Hepatocyte (in vitro differentiated cells): ENCODE measurements around the gene WASF2.

Source experiments
- CTCF ChIP-seq: fragments of 200-600 bp; sonication (generic); IDR thresholded peaks from 2 replicates; pipeline ENCODE4 v1.5.1; 2016; ENCODE audit warnings: antibody characterized with exemption, mild to moderate bottlenecking; ENCODE audit not compliant: poor library complexity
- EZH2 ChIP-seq: fragments of 200-600 bp; sonication (generic); IDR thresholded peaks from 2 replicates; pipeline ENCODE4 v1.6.1; 2016; ENCODE audit warnings: antibody characterized with exemption, mild to moderate bottlenecking, borderline replicate concordance

- TF ChIP-seq CTCF, result no peak
- no peak for TF ChIP-seq EZH2
Observed at GRCh38 chr1:27530192-27530591, 40.2 kb upstream of the WASF2 start.
